ENCODE data around the gene LRRC8E.

The LRRC8E gene

GRCh38 chr19:7851623-7852500, 36.4 kb upstream of the LRRC8E start:
- Histone ChIP-seq H3K4me3 (no peak overlapping the region), H3K9ac (ENCODE audit: insufficient read length) (no peak overlapping the region), H3K36me3 (ENCODE audit: insufficient read depth, low read length) (no peaks in the 10 kb centered on the region), H3K27ac (no peak overlapping the region), H3K9me3 (ENCODE audit: low read depth, low read length) (no peaks in the 10 kb centered on the region)
- no peak for DNase-seq (ENCODE audit: low read depth, low spot score)
- TF ChIP-seq FOXP2 (optimal IDR thresholded peaks at IDR 0.05; ENCODE audit: control extremely low read depth, extremely low read length, insufficient read depth) (no peak), EZH2 (IDR thresholded peaks at IDR 0.05) (no peak), POLR2AphosphoS5 (IDR thresholded peaks at IDR 0.05; ENCODE audit: borderline replicate concordance, low read depth, low read length) (no peak)

GRCh38 chr19:7852851-7853769, 35.2 kb upstream of the LRRC8E start:
- DNase-seq (ENCODE audit: low read depth, low spot score) = no peak
- Histone ChIP-seq H3K9me3 (ENCODE audit: low read depth, low read length) (no peaks in the 10 kb centered on the region), H3K9ac (ENCODE audit: insufficient read length) (no peak overlapping the region), H3K4me3 (no peak overlapping the region), H3K36me3 (ENCODE audit: insufficient read depth, low read length) (no peaks in the 10 kb centered on the region), H3K27ac (no peak overlapping the region)
- TF ChIP-seq EZH2 (IDR thresholded peaks at IDR 0.05) (no peak), POLR2AphosphoS5 (IDR thresholded peaks at IDR 0.05; ENCODE audit: borderline replicate concordance, low read depth, low read length) (no peak), FOXP2 (optimal IDR thresholded peaks at IDR 0.05; ENCODE audit: control extremely low read depth, extremely low read length, insufficient read depth) (no peak)

- H3K9ac ChIP-seq (ENCODE audit: insufficient read length) = no peak overlapping the region
- H3K4me3 ChIP-seq = no peak overlapping the region
- no peak for DNase-seq (ENCODE audit: low read depth, low spot score)
- H3K27ac ChIP-seq = no peak overlapping the region
- TF ChIP-seq POLR2AphosphoS5 (IDR thresholded peaks at IDR 0.05; ENCODE audit: borderline replicate concordance, low read depth, low read length) = no peak
- TF ChIP-seq FOXP2 (optimal IDR thresholded peaks at IDR 0.05; ENCODE audit: control extremely low read depth, extremely low read length, insufficient read depth) = no peak
- TF ChIP-seq EZH2 (IDR thresholded peaks at IDR 0.05) = no peak
- no peaks in the 10 kb centered on the region for H3K9me3 ChIP-seq (ENCODE audit: low read depth, low read length)
- no peaks in the 10 kb centered on the region for H3K36me3 ChIP-seq (ENCODE audit: insufficient read depth, low read length)
Measured at GRCh38 chr19:7853770-7854128, 34.6 kb upstream of the LRRC8E start.

- Histone ChIP-seq H3K9me3 (ENCODE audit: low read depth, low read length) (no peaks in the 10 kb centered on the region), H3K27ac (no peak overlapping the region), H3K36me3 (ENCODE audit: insufficient read depth, low read length) (no peaks in the 10 kb centered on the region), H3K4me3 (no peak overlapping the region), H3K9ac (ENCODE audit: insufficient read length) (no peak overlapping the region)
- no peak for DNase-seq (ENCODE audit: low read depth, low spot score)
- TF ChIP-seq POLR2AphosphoS5 (IDR thresholded peaks at IDR 0.05; ENCODE audit: borderline replicate concordance, low read depth, low read length) (no peak), EZH2 (IDR thresholded peaks at IDR 0.05) (no peak), FOXP2 (optimal IDR thresholded peaks at IDR 0.05; ENCODE audit: control extremely low read depth, extremely low read length, insufficient read depth) (no peak)
Measured at GRCh38 chr19:7855426-7856108, 32.7 kb upstream of the LRRC8E start.

- H3K9me3 ChIP-seq (ENCODE audit: low read depth, low read length) = no peaks in the 10 kb centered on the region
- H3K36me3 ChIP-seq (ENCODE audit: insufficient read depth, low read length) = no peaks in the 10 kb centered on the region
- no peak for DNase-seq (ENCODE audit: low read depth, low spot score)
- no peak overlapping the region for H3K4me3 ChIP-seq
- TF ChIP-seq POLR2AphosphoS5 (IDR thresholded peaks at IDR 0.05; ENCODE audit: borderline replicate concordance, low read depth, low read length) = no peak
- TF ChIP-seq EZH2 (IDR thresholded peaks at IDR 0.05) = no peak
- TF ChIP-seq FOXP2 (optimal IDR thresholded peaks at IDR 0.05; ENCODE audit: control extremely low read depth, extremely low read length, insufficient read depth) = no peak
- no peak overlapping the region for H3K27ac ChIP-seq
- H3K9ac ChIP-seq (ENCODE audit: insufficient read length) = no peak overlapping the region
Measured at GRCh38 chr19:7856109-7856591, 32.2 kb upstream of the LRRC8E start.

GRCh38 chr19:7856679-7857663, 31.3 kb upstream of the LRRC8E start:
- Histone ChIP-seq H3K27ac (no peak overlapping the region), H3K36me3 (ENCODE audit: insufficient read depth, low read length) (no peaks in the 10 kb centered on the region), H3K9ac (ENCODE audit: insufficient read length) (no peak overlapping the region), H3K4me3 (no peak overlapping the region), H3K9me3 (ENCODE audit: low read depth, low read length) (no peaks in the 10 kb centered on the region)
- no peak for DNase-seq (ENCODE audit: low read depth, low spot score)
- no peak for TF ChIP-seq FOXP2 (optimal IDR thresholded peaks at IDR 0.05; ENCODE audit: control extremely low read depth, extremely low read length, insufficient read depth)
- no peak for TF ChIP-seq EZH2 (IDR thresholded peaks at IDR 0.05)
- no peak for TF ChIP-seq POLR2AphosphoS5 (IDR thresholded peaks at IDR 0.05; ENCODE audit: borderline replicate concordance, low read depth, low read length)

GRCh38 chr19:7857727-7858108, 30.6 kb upstream of the LRRC8E start:
- no peak for DNase-seq (ENCODE audit: low read depth, low spot score)
- no peak overlapping the region for H3K4me3 ChIP-seq
- H3K36me3 ChIP-seq (ENCODE audit: insufficient read depth, low read length) = no peaks in the 10 kb centered on the region
- H3K9me3 ChIP-seq (ENCODE audit: low read depth, low read length) = no peaks in the 10 kb centered on the region
- H3K9ac ChIP-seq (ENCODE audit: insufficient read length) = no peak overlapping the region
- TF ChIP-seq EZH2 (IDR thresholded peaks at IDR 0.05) (no peak), FOXP2 (optimal IDR thresholded peaks at IDR 0.05; ENCODE audit: control extremely low read depth, extremely low read length, insufficient read depth) (no peak), POLR2AphosphoS5 (IDR thresholded peaks at IDR 0.05; ENCODE audit: borderline replicate concordance, low read depth, low read length) (no peak)
- no peak overlapping the region for H3K27ac ChIP-seq
